Liver (tissue), 9 donors: ENCODE data around the gene GALNTL6. TPM values are rescaled to one million over a fixed set of nuclear protein-coding genes. Genes with fewer than 3 reads are reported as not detected.

Source experiments
- DNase-seq: peaks from one replicate; pipeline ENCODE4 v3.0.0-alpha.2; 2017; ENCODE audit warnings: low spot score
- H3K27ac ChIP-seq, 2 donors: one replicate each; pipeline ENCODE4 v1.7.0; 2013; ENCODE audit warnings: inconsistent platforms in 2 of 2, low read length in 2 of 2, control low read depth in 1 of 2, low read depth in 1 of 2, mild to moderate bottlenecking in 1 of 2
- H3K27me3 ChIP-seq, 4 donors: one replicate each; pipeline versions ENCODE4 v1.6.1 to v1.7.0; 2013; ENCODE audit warnings: low read length in 3 of 4, inconsistent platforms in 1 of 4, mild to moderate bottlenecking in 1 of 4, moderate library complexity in 1 of 4; ENCODE audit not compliant: control insufficient read depth in 4 of 4, insufficient read depth in 4 of 4
- H3K36me3 ChIP-seq, 4 donors: one replicate each; pipeline versions ENCODE4 v1.6.1 to v1.7.0; 2013; ENCODE audit warnings: low read length in 3 of 4, mild to moderate bottlenecking in 3 of 4, low read depth in 1 of 4, moderate library complexity in 1 of 4; ENCODE audit not compliant: control insufficient read depth in 4 of 4, insufficient read depth in 3 of 4
- H3K4me1 ChIP-seq, 4 donors: one replicate each; pipeline versions ENCODE4 v1.6.1 to v1.7.0; 2013; ENCODE audit warnings: low read length in 3 of 4, mild to moderate bottlenecking in 3 of 4, moderate library complexity in 1 of 4; ENCODE audit not compliant: control insufficient read depth in 4 of 4, insufficient read depth in 4 of 4
- H3K4me3 ChIP-seq, 3 donors: one replicate each; pipeline versions ENCODE4 v1.6.1 to v1.7.0; 2013; ENCODE audit warnings: low read length in 3 of 3, control low read depth in 1 of 3, low read depth in 1 of 3, mild to moderate bottlenecking in 1 of 3
- H3K9ac ChIP-seq, 2 donors: one replicate each; pipeline ENCODE4 v1.7.0; 2013; ENCODE audit warnings: low read length in 2 of 2, mild to moderate bottlenecking in 2 of 2, moderate library complexity in 2 of 2, control low read depth in 1 of 2, low read depth in 1 of 2
- H3K9me3 ChIP-seq, 4 donors: one replicate each; pipeline versions ENCODE4 v1.6.1 to v1.7.0; 2013; ENCODE audit warnings: low read length in 3 of 4; ENCODE audit not compliant: control insufficient read depth in 4 of 4
- ATF3 ChIP-seq: IDR thresholded peaks from 2 replicates; pipeline ENCODE4 v1.6.1; 2016; ENCODE audit warnings: antibody characterized with exemption
- CTCF ChIP-seq: fragments of 150-350 bp; IDR thresholded peaks from 2 replicates; pipeline ENCODE4 v1.5.1; 2017; ENCODE audit warnings: improper control_type of control experiment, low read depth, low read length; ENCODE audit not compliant: missing input control
- EGR1 ChIP-seq, 2 donors: IDR thresholded peaks; 2 replicates each; pipeline ENCODE4 v1.6.1; 2016 to 2018; ENCODE audit warnings: antibody characterized with exemption in 2 of 2, low read depth in 2 of 2
- FOXA1 ChIP-seq: IDR thresholded peaks from 2 replicates; pipeline ENCODE4 v1.6.1; 2016; ENCODE audit warnings: antibody characterized with exemption
- FOXA2 ChIP-seq: IDR thresholded peaks from 2 replicates; pipeline ENCODE4 v1.6.1; 2016; ENCODE audit warnings: antibody characterized with exemption
- GABPA ChIP-seq, 2 donors: IDR thresholded peaks in 1 of 2; conservative IDR thresholded peaks in 1 of 2; 2 replicates each; pipeline ENCODE4 v1.6.1; 2016; ENCODE audit warnings: antibody characterized with exemption in 2 of 2, mild to moderate bottlenecking in 1 of 2, moderate library complexity in 1 of 2
- HNF4A ChIP-seq, 2 donors: conservative IDR thresholded peaks; 2 replicates each; pipeline ENCODE4 v1.6.1; 2016; ENCODE audit warnings: antibody characterized with exemption in 2 of 2, mild to moderate bottlenecking in 2 of 2
- HNF4G ChIP-seq: IDR thresholded peaks from 2 replicates; pipeline ENCODE4 v1.6.1; 2016; ENCODE audit warnings: antibody characterized with exemption
- JUND ChIP-seq, 2 donors: IDR thresholded peaks; 2 replicates each; pipeline ENCODE4 v1.6.1; 2016; ENCODE audit warnings: antibody characterized with exemption in 2 of 2
- MAX ChIP-seq: IDR thresholded peaks from 2 replicates; pipeline ENCODE4 v1.6.1; 2016; ENCODE audit warnings: antibody characterized with exemption
- RAD21 ChIP-seq, 2 donors: IDR thresholded peaks; 2 replicates each; pipeline ENCODE4 v1.6.1; 2016; ENCODE audit warnings: antibody characterized with exemption in 2 of 2, mild to moderate bottlenecking in 2 of 2
- RXRA ChIP-seq, 2 donors: IDR thresholded peaks; 2 replicates each; pipeline ENCODE4 v1.6.1; 2017 to 2018; ENCODE audit warnings: antibody characterized with exemption in 2 of 2, mild to moderate bottlenecking in 1 of 2
- SP1 ChIP-seq: IDR thresholded peaks from 2 replicates; pipeline ENCODE4 v1.6.1; 2018; ENCODE audit warnings: antibody characterized with exemption, mild to moderate bottlenecking
- TAF1 ChIP-seq: conservative IDR thresholded peaks from 2 replicates; pipeline ENCODE4 v1.6.1; 2016; ENCODE audit warnings: antibody characterized with exemption, mild to moderate bottlenecking
- YY1 ChIP-seq: IDR thresholded peaks from 2 replicates; pipeline ENCODE4 v1.6.1; 2016; ENCODE audit warnings: antibody characterized with exemption, mild to moderate bottlenecking
- ZBTB33 ChIP-seq: IDR thresholded peaks from 2 replicates; pipeline ENCODE4 v1.6.1; 2016; ENCODE audit warnings: antibody characterized with exemption
- WGBS: extraction: QIAGEN DNeasy Blood & Tissue Kit; methylation state at CpG from one replicate; pipeline ENCODE4 v1.1.7; 2013; 5-methylcytosine and 5-hydroxymethylcytosine counted together
- polyA plus RNA-seq, 2 donors: library from polyadenylated mRNA; stranded (reverse) in 1 of 2; unstranded in 1 of 2; fragments of 200-250 nt in 1 of 2; fragments of >200 nt in 1 of 2; fragmentation: Nextera tagmentation in 1 of 2; extraction: Ambion mirVana in 1 of 2; gene quantifications; one replicate each; pipeline versions ENCODE4 v1.2.1 to v1.2.3, GENCODE V29; 2013 to 2015
- total RNA-seq, 2 donors: library from RNA; depleted of rRNA; stranded (reverse); fragments of >200 nt; gene quantifications; one replicate each; pipeline ENCODE4 v1.2.3, GENCODE V29; 2014
- TF ChIP-seq, protein P1 (sequence below): IDR thresholded peaks from 2 replicates; pipeline ENCODE4 v1.6.1; 2016; ENCODE audit warnings: antibody characterized with exemption, mild to moderate bottlenecking
- donor health status: healthy.
- donor health status: healthy.
- donor health status: healthy.
- donor health status: healthy.
- donor health status: healthy.

Gene GALNTL6
- total and polyA plus RNA-seq, 4 donors, result 0.06 to 0.08 TPM; not detected in 2

DNA sequence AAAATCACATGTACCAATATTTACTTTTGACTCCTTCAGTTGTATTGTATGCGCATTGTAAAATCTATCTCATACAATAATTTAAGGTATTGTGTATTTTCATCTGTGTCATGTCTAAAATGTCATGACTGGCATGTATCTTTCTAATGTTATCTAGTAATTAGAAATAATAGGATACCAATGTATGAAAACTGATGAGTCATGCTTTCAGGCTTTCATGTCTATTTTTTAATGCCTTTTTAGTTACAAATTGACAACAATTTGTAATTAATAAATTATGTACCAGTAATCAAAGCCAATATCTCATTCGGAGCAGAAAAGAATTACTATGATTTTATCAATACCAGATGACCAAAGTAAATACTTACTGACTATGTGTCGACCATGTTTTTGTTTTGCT, 107.7 kb downstream of the GALNTL6 start:
- H3K27ac ChIP-seq, result no peak overlapping the region
- DNase-seq, result no peak
- no peak overlapping the region for H3K9ac ChIP-seq
- no peaks in the 10 kb centered on the region for H3K27me3 ChIP-seq
- TF ChIP-seq RAD21 (IDR thresholded peaks at IDR 0.05), result no peak
- TF ChIP-seq ATF3, result no peak
- no peak for TF ChIP-seq FOXA1
- no peak for TF ChIP-seq RXRA (IDR thresholded peaks at IDR 0.05)
- TF ChIP-seq MAX, result no peak
- TF ChIP-seq, protein P1, sequence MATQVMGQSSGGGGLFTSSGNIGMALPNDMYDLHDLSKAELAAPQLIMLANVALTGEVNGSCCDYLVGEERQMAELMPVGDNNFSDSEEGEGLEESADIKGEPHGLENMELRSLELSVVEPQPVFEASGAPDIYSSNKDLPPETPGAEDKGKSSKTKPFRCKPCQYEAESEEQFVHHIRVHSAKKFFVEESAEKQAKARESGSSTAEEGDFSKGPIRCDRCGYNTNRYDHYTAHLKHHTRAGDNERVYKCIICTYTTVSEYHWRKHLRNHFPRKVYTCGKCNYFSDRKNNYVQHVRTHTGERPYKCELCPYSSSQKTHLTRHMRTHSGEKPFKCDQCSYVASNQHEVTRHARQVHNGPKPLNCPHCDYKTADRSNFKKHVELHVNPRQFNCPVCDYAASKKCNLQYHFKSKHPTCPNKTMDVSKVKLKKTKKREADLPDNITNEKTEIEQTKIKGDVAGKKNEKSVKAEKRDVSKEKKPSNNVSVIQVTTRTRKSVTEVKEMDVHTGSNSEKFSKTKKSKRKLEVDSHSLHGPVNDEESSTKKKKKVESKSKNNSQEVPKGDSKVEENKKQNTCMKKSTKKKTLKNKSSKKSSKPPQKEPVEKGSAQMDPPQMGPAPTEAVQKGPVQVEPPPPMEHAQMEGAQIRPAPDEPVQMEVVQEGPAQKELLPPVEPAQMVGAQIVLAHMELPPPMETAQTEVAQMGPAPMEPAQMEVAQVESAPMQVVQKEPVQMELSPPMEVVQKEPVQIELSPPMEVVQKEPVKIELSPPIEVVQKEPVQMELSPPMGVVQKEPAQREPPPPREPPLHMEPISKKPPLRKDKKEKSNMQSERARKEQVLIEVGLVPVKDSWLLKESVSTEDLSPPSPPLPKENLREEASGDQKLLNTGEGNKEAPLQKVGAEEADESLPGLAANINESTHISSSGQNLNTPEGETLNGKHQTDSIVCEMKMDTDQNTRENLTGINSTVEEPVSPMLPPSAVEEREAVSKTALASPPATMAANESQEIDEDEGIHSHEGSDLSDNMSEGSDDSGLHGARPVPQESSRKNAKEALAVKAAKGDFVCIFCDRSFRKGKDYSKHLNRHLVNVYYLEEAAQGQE, result no peak
- TF ChIP-seq ZBTB33, result no peak
- TF ChIP-seq TAF1, result no peak
- no peak for TF ChIP-seq GABPA (IDR thresholded peaks at IDR 0.05 in 1 of 2, conservative IDR thresholded peaks at IDR 0.05 in 1 of 2)
- TF ChIP-seq SP1, result no peak
- no peak for TF ChIP-seq JUND (IDR thresholded peaks at IDR 0.05)
- no peak for TF ChIP-seq FOXA2
- no peak for TF ChIP-seq YY1
- no peak for TF ChIP-seq CTCF
- no peak for TF ChIP-seq EGR1 (IDR thresholded peaks at IDR 0.05; ENCODE audit: low read depth in 2 of 2)
- H3K4me1 ChIP-seq, result no peaks in the 10 kb centered on the region
- H3K9me3 ChIP-seq, result no peaks in the 10 kb centered on the region
- WGBS, result 78% methylated on average over 3 of the region's 3 CpGs
- H3K36me3 ChIP-seq, result no peaks in the 10 kb centered on the region
- no peak overlapping the region for H3K4me3 ChIP-seq

- peaks cover 0 to 1% (median 0%) of the 10 kb centered on the region in 4 donors for H3K9me3 ChIP-seq
- WGBS, result 60% methylated on average over 5 of the region's 5 CpGs
- TF ChIP-seq ZBTB33 (no peak), RXRA (IDR thresholded peaks at IDR 0.05) (no peak), RAD21 (IDR thresholded peaks at IDR 0.05) (no peak), HNF4A (conservative IDR thresholded peaks at IDR 0.05) (no peak), EGR1 (IDR thresholded peaks at IDR 0.05; ENCODE audit: low read depth in 2 of 2) (no peak), GABPA (IDR thresholded peaks at IDR 0.05 in 1 of 2, conservative IDR thresholded peaks at IDR 0.05 in 1 of 2) (no peak), JUND (IDR thresholded peaks at IDR 0.05) (no peak), MAX (no peak), HNF4G (no peak)
- TF ChIP-seq, protein P1, result no peak
Observed at GRCh38 chr4:171924746-171925376, 111.7 kb downstream of the GALNTL6 start.

More at GRCh38 chr4:171924746-171925376, 111.7 kb downstream of the GALNTL6 start:
- Histone ChIP-seq H3K27ac (no peak overlapping the region), H3K27me3 (peaks cover 0 to 4% (median 0%) of the 10 kb centered on the region in 4 donors), H3K4me1 (no peaks in the 10 kb centered on the region), H3K36me3 (no peaks in the 10 kb centered on the region), H3K9ac (no peak overlapping the region), H3K4me3 (no peak overlapping the region)
- DNase-seq, result no peak
